Measurements from ENCODE around the gene VPS4A.

DNA sequence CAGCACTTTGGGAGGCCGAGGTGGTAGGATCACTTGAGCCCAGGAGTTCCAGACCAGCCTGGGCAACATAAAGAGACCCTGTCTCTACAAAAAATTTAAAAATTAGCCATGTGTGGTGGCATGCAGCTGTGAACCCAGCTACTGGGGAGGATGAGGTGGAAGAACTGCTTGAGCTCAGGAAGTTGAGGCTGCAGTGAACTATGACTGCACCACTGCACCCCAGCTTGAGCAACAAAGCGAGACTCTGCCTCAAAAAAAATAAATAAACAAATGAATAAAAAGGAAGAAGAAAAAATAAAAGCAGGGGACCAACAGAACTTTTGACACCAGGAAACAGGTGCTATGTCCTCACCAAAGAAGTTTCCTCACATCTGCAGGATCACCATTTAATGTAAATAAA, 60.4 kb downstream of the VPS4A start:
- TF ChIP-seq CTCF (conservative IDR thresholded peaks at IDR 0.05): no peak
- TF ChIP-seq ZFX (IDR thresholded peaks at IDR 0.05): no peak

Data from C4-2B (cell line).